NCI-H82 (cell line): Measurements from ENCODE around the gene AOPEP.

Experiments
- DNase-seq: peaks from one replicate; lab custom pipeline; 2025; lab: John Stamatoyannopoulos, UW

AOPEP gene

DNA sequence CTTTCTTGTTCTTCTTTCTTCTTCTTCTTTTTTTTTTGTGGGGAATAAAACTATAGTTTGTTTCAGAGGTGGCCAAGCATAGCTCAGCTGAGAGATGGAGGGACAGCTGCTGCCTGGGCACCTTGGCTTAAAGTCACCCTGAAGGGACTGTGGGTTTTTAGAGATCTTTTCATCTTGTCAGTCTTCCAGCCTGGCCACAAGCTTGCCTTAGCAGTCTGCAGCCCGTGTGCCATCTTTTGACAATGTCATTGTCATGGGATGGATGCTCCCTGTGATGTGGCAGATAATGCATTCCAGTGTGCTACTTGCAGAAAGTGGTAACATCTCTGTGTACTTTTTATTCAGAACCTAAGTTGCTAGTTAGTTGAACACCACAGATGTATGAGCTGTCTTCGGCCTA, 310.2 kb downstream of the AOPEP start:
- DNase-seq, result no peak

DNA sequence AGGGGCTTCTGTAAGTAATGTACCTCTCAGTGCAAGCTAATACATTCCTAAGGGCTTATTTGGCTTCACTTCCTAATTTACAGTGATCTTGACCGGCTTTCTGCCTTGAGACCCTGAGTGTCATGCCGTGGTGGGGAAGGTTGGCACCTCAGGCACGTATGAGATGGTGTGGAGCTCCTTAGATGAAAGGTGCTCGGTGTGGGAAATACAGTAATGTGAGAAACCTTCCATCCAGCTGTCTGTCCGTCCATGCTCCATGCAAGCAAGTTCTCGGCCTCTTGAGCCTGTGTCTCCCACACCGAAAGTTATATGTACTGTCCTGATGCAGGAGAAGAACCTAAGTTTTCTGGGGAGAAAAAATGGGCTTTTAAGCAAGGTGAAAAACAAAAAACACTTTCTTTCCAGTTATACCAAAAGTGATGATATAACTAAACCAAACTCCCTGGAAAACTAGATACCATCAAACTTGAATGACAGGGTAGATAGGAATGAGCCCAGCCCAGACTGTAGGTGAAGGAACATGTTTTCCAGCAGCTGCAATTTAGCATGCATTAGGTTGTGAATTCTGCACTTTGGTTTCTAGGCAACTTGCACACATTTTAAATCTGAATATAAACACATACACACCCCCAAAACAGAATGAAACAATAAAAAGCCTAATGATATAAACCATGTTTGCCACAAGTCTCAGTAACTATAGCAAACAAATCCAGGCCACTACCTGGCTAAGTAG, 311.5 kb downstream of the AOPEP start:
- no peak for DNase-seq

DNA sequence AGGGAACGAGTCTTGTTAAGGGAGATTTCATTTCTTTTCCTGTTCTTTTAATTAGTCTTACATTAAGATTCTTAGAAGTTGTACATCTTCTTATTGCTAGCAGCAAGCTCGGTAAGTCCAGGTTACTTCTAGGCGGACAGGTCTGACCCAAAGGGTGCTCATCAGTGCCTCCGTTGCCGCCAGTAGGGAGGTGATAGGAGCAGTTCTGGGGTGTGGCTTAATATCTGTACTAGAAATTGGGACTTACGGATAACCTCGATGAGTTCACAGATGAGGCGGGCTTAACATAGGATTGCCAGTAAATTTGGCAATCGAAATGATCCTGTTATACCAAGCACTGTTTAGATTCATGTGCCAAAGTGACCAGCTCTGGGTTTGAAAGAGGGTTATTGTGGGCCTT, 312.2 kb downstream of the AOPEP start:
- no peak for DNase-seq

DNA sequence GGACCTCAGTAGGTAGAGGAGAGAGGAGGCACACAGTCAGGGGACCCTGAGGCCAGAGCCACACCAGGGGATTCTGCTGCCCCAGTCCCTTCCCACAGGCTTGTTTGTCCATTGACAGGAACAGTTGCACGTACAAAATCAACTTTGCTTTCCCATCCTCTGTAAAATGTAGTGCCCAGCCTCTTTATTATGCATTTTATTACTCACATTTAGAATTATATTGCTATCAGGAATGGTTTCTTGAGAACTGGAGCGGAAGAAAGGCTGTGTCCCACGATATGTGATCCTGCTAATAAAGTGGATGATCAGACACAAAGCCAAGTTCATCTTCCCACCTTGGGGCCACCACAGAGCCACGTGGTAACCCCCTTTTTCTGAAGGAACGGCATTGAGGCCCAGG, 313.6 kb downstream of the AOPEP start:
- DNase-seq, result no peak

DNA sequence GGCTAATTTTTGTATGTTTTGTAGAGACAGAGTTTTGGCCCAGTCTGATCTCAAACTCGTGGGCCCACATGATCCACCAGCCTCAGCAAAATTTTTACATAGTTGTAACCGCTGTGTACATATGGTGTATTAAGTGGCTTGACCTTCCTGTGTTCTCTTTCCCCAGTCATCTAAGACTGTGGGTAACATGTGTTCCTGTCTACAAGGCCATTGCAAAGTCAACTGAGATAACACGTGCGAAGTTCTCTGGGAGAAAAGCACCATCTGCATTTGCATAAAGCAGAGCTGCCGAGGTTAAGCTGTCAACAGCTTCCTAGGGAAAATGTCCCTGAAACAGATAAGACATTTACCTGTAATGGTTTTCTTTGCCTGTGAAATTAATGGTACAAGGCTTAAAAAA, 317.3 kb downstream of the AOPEP start:
- no peak for DNase-seq

DNA sequence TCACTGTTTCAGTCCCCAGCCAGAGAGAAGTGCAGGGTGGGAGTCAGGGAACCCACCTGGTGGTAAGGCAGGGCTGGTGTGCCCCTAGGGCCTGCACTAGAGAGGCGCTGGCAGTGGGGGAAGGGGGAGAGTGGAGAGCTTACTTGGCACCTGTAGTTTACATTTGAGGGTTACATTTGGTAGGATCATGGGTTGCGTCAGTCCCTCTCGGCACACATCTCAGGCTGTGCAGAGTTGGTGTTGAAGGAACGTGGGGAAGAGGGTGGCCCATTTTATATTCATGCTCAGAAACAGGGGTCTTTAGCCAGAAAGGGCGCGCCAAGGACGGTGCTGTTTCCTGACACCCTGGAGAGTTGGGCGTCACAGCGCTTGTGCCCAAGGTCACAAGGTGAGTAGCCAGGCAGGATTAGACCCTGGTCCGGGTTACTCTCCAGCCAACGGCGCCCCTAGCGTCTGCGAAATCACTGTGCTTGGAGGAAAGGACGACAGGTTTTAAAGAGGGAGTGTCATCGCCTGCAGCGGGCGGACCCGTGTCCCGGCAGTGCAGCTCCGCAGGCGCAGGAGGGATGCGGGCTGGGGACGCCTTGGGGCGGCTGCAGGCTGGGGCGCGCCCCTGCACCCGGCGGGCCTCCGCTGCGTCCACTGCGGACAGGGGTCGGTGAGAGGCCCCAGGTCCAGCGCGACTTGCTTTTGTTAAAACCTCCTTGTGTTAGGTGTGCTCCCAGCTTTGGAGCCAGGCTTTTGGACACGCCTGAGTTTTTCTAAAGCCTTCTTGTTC, 318.4 kb downstream of the AOPEP start:
- no peak for DNase-seq

DNA sequence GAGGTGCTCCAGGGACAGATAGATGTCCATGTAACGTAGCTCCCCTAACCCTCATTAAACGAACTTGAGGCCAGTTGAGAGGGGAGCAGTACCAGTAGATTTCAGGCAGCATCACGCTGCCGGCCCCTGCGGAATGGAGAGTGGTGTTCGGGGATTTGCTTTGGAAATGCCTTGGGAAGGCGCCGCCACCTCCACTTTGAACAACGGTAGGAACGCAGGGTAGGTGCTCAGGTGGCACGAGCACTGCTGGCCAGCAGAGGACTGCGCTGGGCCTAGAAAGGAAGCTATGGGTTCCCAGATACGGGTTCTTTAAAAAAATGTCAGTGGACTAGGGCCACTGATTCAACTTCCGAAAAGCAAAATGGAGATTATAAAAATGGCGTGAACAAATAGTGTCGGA, 319.3 kb downstream of the AOPEP start:
- no peak for DNase-seq

DNA sequence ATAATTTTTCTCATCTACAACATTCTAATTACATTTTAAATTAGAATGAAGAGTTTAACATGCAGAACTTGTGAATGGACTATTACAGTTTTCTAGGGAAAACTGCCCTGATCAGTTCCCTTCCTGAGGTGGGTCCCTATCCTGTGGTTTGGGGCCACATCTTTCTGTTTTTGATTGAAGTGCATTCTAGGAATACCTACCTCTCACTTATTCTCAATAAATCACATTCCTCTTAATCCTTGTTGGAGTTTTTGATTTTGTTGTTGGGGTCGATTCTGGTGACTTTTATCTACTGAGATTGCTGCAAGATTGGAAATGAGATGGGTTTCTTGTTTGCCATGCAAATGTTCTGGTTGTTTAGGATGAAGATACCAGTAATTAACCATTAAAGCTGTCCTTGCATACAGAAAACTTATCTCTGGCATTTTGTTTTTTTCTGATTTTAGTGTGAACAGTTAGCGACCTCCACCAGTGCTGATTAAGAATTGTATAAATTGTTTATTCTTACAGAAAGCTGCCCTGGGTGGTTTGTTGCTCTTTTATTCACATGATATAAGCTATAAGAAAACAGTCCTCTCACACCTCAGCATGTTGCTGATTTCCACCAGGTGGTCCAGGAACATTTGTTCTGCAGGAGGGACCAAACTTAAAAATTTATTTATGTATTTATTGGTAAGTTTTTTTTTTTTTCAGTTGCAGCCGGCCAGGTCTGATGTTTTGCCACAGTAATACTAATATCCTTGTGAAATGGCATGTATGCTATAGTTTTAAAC, 321.1 kb downstream of the AOPEP start:
- no peak for DNase-seq

DNA sequence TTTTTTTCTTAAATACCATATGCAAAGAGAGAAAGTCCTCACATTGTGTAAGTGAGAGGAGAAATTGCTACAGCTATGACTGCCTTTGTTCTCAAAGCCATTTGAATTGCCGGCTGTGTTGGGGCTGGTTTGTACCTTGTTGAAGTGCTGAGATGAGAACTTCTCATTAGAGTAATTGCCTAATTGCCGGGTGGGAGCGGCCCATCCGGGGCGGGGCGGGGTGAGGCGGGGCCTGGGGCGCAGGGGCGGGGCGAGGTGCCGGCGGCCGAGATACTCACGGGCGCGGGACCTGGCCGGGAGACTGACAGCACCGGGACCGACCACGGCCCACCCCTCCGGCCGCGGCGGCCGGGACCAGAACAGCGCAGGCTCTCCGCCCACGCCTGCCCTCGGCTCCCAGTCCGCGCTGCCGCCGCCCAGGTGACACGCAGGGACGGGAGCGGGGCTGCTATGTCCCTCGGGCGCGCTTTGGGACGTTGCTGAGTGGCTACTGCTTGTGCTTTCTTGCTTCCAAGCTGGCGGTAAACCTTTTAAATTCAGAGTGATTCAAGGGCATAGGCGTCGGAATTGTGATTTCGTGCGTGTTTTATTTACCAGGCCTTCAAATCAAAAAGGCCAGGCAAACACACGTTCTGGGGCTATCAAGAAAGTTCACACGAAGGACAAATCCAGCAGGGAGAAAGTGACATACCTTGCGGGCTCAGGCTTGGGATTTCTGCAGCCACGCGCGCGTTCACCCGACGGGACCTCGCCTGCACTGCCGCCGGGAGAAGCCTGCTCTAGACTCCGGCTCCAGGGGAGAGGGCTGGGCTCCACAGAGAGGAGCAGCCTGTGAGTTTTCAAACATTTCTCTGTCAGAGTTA, 322.0 kb downstream of the AOPEP start:
- peak; percentile 74 for DNase-seq

DNA sequence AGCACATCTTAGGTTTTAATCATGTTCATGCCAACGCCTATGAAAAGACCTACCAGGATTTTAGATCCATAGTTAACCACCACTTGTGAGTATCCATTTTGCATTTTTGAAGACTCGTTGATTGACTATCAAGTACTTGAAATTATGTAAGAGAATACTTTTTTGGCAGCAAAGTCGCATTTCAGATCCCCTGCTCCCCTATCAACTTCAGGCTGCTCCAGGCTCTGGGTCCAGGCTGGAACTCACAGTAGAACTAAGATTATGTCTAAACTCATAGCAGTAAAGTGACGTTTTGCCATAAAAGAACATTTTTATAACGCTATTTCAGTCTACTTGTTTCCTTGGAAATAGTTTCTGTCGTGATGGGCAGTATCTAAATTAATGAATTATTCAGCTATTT, 323.3 kb downstream of the AOPEP start:
- DNase-seq, result no peak

DNA sequence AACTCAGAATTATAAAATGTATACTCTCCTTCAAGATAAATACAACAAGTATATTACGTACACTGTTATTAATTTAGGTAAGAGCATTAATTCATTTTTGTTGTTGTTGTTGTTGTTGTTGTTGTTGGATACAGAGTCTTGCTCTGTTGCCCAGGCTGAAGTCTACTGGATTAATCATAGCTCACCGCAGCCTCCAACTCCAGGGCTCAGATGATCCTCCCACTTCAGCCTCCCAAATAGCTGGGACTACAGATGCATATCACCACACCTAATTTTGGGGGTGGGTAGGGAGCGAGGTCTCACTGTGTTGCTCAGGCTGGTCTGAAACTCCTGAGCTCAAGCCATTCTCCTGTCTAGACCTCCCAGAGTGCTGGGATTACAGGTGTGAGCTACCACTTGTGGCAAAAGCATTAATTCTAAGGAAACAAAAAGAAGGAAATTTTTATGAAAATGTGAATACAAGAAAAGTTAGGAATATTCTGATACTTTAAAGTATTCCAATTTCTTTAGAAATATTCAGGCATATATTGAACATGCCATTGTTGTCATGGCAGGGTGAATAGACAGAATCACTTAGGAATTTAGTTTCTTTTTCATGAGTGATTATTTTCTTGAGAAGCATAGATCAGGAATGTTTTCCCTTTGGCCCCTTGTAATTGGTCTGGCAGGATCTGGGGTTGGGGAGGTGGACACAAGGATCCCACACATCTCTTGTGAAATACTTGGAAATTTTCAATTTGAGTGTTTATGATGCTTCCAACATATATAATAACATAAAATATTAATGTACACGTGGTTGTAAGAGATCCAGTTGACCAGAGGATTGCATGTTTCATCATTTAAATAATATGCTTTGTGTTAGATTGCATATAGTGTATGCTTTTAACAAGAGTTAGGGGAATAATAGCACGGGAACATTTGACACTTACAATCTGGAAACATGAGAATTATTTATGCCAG, 327.4 kb downstream of the AOPEP start:
- DNase-seq, result no peak

DNA sequence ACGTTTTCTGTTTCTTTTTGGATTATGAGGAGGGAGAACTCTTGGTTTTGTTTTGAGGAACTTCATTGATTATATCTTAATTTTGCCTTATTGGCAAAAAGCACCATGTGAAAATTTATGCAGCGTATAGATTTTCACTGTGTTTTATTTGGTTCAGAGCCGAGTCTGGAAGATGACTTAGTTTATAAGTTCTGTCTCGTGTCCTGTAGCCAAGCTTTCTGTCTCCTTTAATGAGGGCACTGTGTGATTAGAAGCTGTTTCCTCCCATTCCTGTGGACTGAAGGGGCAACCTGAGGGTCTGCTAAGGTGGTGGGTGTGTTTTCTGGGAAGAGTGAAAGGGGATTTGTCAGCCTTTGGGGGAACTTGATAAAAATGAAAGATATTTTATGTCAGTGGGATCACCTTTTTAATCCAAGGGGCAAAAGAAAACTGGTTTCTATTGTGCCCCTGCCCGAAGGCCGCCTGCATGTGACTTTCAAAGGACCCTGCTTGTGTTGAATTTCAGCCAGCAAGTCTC, 328.9 kb downstream of the AOPEP start:
- no peak for DNase-seq

DNA sequence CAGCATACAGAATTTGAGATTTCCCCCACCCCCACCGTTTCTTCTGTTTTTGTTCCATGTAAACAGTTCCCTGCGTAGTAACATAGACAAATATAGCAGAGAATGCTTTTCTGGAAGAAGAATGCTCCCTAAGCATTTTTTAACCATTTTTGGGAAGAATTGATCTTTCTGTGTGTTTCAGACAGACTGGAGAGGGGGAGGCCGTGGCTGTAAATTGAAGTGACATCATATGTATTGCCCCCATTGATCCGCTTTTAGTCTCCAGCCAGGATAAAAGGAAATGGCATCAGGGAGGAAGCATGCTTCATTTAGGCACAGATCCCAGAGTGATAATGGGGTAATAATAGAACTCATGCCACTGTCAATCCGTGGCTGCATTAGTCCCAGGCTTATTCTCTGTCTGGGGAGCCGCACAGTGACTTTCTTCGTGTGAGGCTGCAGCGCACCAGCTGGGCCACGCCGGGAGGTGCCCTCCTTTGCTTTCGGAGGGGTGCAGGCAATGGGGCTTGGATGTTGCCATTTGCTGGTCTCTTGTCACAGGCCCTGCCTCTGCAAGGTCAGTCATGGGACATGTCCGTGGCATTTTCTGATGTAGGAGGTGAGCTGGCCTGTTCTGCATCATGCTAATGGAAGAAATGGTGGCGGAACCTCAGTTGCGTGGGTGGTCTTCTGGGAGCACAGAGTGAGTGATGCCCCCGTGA, 329.5 kb downstream of the AOPEP start:
- DNase-seq, result no peak

DNA sequence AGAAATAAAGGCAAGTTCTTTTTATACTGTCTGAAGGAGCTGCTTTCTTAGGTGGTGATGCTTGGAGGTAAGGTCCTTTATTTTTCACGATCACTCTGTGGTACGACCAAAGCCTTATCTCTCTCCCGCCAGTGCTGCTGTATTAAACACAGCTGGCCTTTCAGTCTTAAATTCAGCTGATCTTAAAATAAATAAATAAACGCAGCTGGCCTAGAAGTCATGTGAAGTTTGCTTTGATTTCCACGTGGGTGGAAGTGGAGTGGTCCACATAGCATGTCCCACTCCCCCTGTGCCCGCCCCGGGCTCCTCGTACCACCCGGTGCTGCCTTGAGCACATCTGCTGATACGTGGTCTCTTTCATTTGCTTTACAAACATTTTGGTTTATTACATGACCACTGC, 330.6 kb downstream of the AOPEP start:
- DNase-seq, result no peak

DNA sequence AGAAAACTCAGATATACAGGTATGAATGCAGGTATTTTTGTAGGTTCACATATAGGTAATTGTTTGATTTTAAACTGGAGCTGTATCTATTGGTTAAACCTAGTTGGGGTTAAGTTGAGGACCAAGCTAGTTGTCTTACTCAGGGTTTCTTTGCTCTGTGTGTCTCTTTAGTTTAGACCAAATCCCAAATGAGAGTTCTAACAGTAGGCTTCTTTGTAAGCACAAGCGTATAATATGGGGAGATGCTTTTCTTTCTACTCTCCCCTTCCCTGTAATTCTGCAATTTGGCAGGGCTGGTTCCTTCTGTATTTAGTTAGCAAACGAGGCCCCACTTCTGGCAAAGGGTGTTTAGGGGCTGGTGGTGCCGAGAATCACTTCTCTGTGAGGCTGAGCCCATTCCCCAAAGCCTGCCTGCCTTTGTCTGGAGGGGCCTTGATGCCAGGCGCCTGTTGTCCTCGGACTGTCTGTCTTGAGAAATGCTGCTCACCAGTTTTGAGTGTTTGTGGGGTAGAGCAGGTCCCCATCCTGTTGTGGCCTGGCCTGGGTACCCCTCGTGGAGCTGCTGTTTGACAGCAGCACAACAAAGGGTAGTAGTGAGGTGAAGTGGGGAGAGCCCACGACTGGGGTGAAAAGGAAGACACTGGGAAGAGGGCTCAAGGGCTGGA, 331.8 kb downstream of the AOPEP start:
- no peak for DNase-seq

DNA sequence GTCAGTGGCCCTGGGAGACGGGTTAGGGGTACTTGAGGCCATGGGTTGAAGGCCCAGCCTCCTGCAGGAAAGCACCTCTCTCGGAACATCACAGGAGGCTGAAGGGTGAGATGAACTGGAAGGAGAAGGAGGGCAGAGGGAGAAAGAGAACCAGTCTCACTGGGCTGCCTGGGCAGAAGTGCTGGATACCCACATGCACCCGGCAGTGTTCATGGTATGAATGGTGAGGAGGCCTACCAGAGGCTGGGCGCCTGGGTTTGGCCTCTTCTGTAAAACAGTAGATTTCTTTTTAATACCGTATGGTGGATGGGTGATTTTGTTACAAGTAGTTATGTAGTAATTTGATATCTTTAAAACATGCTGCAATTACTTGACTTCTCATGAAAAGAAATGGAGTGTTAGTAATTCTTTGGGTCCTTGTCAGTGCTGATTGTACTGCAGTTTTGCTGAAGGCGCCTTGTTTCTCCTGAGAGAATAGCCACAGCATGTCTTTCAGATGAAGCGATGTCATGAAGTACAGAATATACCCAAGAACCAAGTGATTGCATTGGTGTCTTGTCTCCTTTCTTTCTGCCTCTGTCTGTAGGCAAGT, 332.4 kb downstream of the AOPEP start:
- DNase-seq, result no peak

DNA sequence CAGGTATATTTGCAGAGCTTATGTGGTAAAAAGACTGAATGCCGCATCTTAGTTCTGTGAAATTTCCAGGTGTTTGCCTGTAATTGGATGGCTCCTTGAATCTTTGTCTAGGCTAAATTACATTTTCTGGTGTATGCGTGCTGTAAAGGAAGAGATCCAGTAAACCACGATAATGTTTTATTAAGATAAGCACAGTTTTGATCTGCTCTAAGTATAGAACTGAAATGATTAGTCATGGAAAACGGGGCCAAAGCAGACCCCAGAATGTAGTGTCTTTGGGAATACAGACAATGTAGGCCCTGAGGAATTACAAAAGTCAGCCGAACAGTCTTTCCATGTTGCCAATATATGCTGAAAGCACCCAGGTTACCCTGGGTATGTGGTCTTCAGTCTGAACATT, 333.7 kb downstream of the AOPEP start:
- DNase-seq, result no peak

DNA sequence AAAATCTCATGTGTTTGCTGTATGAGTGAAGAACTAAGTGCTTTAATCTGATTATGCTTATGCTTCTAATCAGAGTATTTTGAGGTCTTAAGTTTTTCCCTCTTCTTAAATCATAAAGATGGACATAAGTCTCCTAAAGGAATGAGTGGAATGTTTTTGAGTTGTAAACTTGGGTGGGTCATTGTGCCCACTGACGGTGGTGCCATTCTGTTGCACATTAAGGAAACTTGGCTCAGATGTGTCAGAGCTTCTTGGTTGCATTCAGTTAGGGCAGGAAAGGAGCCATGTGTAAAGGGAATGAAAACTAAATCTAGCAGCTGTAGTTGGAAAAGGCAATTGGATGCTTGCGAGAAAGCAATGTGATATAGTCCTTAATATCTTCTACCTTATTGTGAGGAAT, 334.4 kb downstream of the AOPEP start:
- DNase-seq, result no peak
